ENCODE measurements around the gene P2RX7.

DNA sequence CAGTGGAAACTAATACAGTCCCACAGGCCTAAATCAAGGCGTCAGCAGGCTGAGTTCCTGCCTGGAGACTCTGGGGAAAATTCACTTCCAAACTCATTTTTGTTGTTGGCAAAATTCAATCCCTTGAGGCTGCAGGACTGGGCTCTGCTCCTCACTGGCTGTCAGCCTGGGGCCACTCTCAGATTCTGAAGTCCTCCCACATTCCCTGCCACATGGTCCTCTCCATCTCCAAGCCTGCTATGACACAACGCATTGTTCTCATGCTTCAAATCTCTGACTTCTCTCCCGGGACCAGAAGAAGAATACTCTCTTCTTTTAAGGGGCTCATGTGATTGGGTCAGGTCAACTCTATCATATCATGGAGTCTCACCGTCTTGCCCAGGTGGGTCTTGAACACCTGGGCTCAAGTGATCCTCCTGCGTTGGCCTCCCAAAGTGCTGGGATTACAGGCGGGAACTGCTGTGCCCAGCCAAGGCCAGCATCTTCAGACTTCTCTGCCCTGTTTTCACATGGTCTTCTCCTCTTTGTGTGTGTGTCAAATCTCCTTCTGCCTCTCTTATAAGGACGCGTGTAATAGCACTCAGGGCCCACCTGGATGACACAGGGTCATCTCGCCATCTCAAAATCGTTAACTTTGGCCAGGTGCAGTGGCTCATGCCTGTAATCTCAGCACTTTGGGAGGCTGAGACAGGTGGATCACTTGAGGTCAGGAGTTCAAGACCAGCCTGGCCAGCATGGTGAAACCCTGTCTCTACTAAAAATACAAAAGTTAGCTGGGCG, 9.7 kb downstream of the P2RX7 start:
- TF ChIP-seq, protein P1, sequence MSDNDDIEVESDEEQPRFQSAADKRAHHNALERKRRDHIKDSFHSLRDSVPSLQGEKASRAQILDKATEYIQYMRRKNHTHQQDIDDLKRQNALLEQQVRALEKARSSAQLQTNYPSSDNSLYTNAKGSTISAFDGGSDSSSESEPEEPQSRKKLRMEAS (CRISPR knock-in tag; IDR thresholded peaks at IDR 0.05) = no peak
- TF ChIP-seq FOXJ3 (CRISPR knock-in tag; IDR thresholded peaks at IDR 0.05; ENCODE audit: borderline replicate concordance) = no peak
- no peak for TF ChIP-seq ETV6 (CRISPR knock-in tag; IDR thresholded peaks at IDR 0.05)
- TF ChIP-seq CTCF (IDR thresholded peaks at IDR 0.05) = no peak
- TF ChIP-seq JUN (CRISPR knock-in tag; IDR thresholded peaks at IDR 0.05) = no peak
- no peak for TF ChIP-seq ESRRA (CRISPR knock-in tag; IDR thresholded peaks at IDR 0.05; ENCODE audit: borderline replicate concordance)
- TF ChIP-seq CREB1 (CRISPR knock-in tag; IDR thresholded peaks at IDR 0.05) = no peak
- no peak for TF ChIP-seq ZNF423 (CRISPR knock-in tag; IDR thresholded peaks at IDR 0.05)
- no peak for TF ChIP-seq TEAD4 (CRISPR knock-in tag; IDR thresholded peaks at IDR 0.05)
- TF ChIP-seq RORB (CRISPR knock-in tag; IDR thresholded peaks at IDR 0.05) = no peak
- TF ChIP-seq ZNF232 (CRISPR knock-in tag; IDR thresholded peaks at IDR 0.05) = no peak
- no peak for TF ChIP-seq ATF1 (CRISPR knock-in tag; IDR thresholded peaks at IDR 0.05)
